D721Med (cell line): ENCODE results near the gene GCAT.

Experiments used
- DNase-seq: peaks from one replicate; pipeline ENCODE4 v3.0.0; 2011; ENCODE audit warnings: low spot score; ENCODE audit not compliant: insufficient read length
- FAIRE-seq: peaks from 2 replicates; lab custom pipeline; 2011; peaks lifted over from hg19 to GRCh38; lab: Jason Lieb, UNC
- CTCF ChIP-seq: IDR thresholded peaks from 2 replicates; pipeline ENCODE4 v1.5.1; 2012; ENCODE audit warnings: mild to moderate bottlenecking, control low read depth; ENCODE audit not compliant: insufficient read depth; ENCODE audit errors: missing control alignments

The GCAT gene

GRCh38 chr22:37804881-37805809, 2.6 kb upstream of the GCAT start:
- FAIRE-seq (no peak), DNase-seq (peak; percentile 53)
- TF ChIP-seq CTCF: no peak

- no peak for TF ChIP-seq CTCF
- DNase-seq: no peak
- no peak for FAIRE-seq
Measured at GRCh38 chr22:37805810-37806277, 1.9 kb upstream of the GCAT start.

- TF ChIP-seq CTCF: no peak
- peak; percentile 0 for DNase-seq
- no peak for FAIRE-seq
Measured at GRCh38 chr22:37806409-37807333, 1.1 kb upstream of the GCAT start.

GRCh38 chr22:37808294-37808657, 542 bp downstream of the GCAT start:
- FAIRE-seq (no peak), DNase-seq (peak; percentile 1)
- TF ChIP-seq CTCF: no peak

- TF ChIP-seq CTCF: no peak
- no peak for FAIRE-seq
Measured at GRCh38 chr22:37809672-37810333, 2.1 kb downstream of the GCAT start.

GRCh38 chr22:37811867-37812266, 4.1 kb downstream of the GCAT start:
- no peak for FAIRE-seq
- no peak for TF ChIP-seq CTCF
- no peak for DNase-seq

More at GRCh38 chr22:37809672-37810333, 2.1 kb downstream of the GCAT start:
- DNase-seq: no peak
